NT2/D1 (cell line): Measurements from ENCODE around the gene RRBP1.

Experiments
- SUZ12 ChIP-seq: IDR thresholded peaks from 2 replicates; pipeline ENCODE4 v1.6.1; 2011; ENCODE audit not compliant: insufficient read length, insufficient read depth; ENCODE audit errors: extremely low read depth
- YY1 ChIP-seq: IDR thresholded peaks from 2 replicates; pipeline ENCODE4 v1.6.1; 2011; ENCODE audit not compliant: insufficient read length, insufficient read depth
- ZNF274 ChIP-seq: IDR thresholded peaks from 2 replicates; pipeline ENCODE4 v1.6.1; 2011; ENCODE audit warnings: mild to moderate bottlenecking, low read depth, low read length

- TF ChIP-seq ZNF274 (no peak), YY1 (no peak), SUZ12 (no peak)
Observed at GRCh38 chr20:17566345-17566744, 115.7 kb downstream of the RRBP1 start.
